ACC112 (cell line): Measurements from ENCODE around the gene MYO7A.
A peak's percentile ranks its signal among the peaks of the same experiment; 100 is the strongest.

Experiments used
- H2AFZ ChIP-seq: fragments of 200-600 bp; sonication (generic); one replicate; pipeline ENCODE4 v1.6.0; 2017; ENCODE audit warnings: antibody characterized with exemption, low read length; ENCODE audit not compliant: unreplicated experiment
- H3K27ac ChIP-seq: fragments of 200-600 bp; sonication (generic); 2 replicates; pipeline ENCODE4 v1.5.1; 2014; ENCODE audit warnings: low read depth, mild to moderate bottlenecking, antibody characterized with exemption, low read length, moderate library complexity
- H3K27me3 ChIP-seq: fragments of 200-600 bp; sonication (generic); 2 replicates; pipeline ENCODE4 v1.6.1; 2014; ENCODE audit warnings: mild to moderate bottlenecking, antibody characterized with exemption, low read length, moderate library complexity, mixed read lengths; ENCODE audit not compliant: insufficient read depth
- H3K36me3 ChIP-seq: fragments of 200-600 bp; sonication (generic); 2 replicates; pipeline ENCODE4 v1.6.1; 2016; ENCODE audit warnings: mild to moderate bottlenecking, antibody characterized with exemption, low read length, moderate library complexity, mixed read lengths; ENCODE audit not compliant: insufficient read depth
- H3K4me1 ChIP-seq: fragments of 200-600 bp; sonication (generic); one replicate; pipeline ENCODE4 v1.6.1; 2016; ENCODE audit warnings: low read length, mixed read lengths; ENCODE audit not compliant: insufficient read depth, unreplicated experiment, control insufficient read depth
- H3K4me3 ChIP-seq: fragments of 200-600 bp; sonication (generic); 2 replicates; pipeline ENCODE4 v1.5.1; 2014; ENCODE audit warnings: mild to moderate bottlenecking, low read depth, low read length
- H3K79me2 ChIP-seq: fragments of 200-600 bp; sonication (generic); one replicate; pipeline ENCODE4 v1.6.0; 2016; ENCODE audit warnings: low read length; ENCODE audit not compliant: control insufficient read depth, unreplicated experiment, insufficient read depth

MYO7A gene

GRCh38 chr11:77127920-77128691 is at the start of gene MYO7A:
TSS of gene MYO7A (plus strand) at chr11:77128246. CDS start at chr11:77130635, 2,389 bp downstream.
- Histone ChIP-seq H3K4me1 (peaks cover 3% of the 10 kb centered on the region), H3K4me3 (peak within 1 kb of the TSS; percentile 72), H3K27ac (no peak within 1 kb of the TSS)

GRCh38 chr11:77079666-77080065 is 48.4 kb upstream of the MYO7A start:
- H3K4me1 ChIP-seq = peaks cover 31% of the 10 kb centered on the region
- H3K27me3 ChIP-seq = no peaks in the 10 kb centered on the region
- no peak overlapping the region for H3K4me3 ChIP-seq
- H2AFZ ChIP-seq = no peak overlapping the region
- H3K36me3 ChIP-seq = no peaks in the 10 kb centered on the region
- peaks cover 33% of the 10 kb centered on the region for H3K79me2 ChIP-seq
- no peak overlapping the region for H3K27ac ChIP-seq

More at GRCh38 chr11:77127920-77128691, at the start of gene MYO7A:
- no peaks in the 10 kb centered on the region for H3K27me3 ChIP-seq
- peak within 1 kb of the TSS; percentile 57 for H2AFZ ChIP-seq
- H3K36me3 ChIP-seq = no peaks in the 10 kb centered on the region
- no peaks in the 10 kb centered on the region for H3K79me2 ChIP-seq

GRCh38 chr11:77080643-77081210 is 47.3 kb upstream of the MYO7A start:
- H2AFZ ChIP-seq = no peak overlapping the region
- H3K36me3 ChIP-seq = no peaks in the 10 kb centered on the region
- H3K79me2 ChIP-seq = peaks cover 27% of the 10 kb centered on the region
- H3K27me3 ChIP-seq = no peaks in the 10 kb centered on the region
- H3K4me3 ChIP-seq = no peak overlapping the region
- H3K4me1 ChIP-seq = peaks cover 24% of the 10 kb centered on the region
- no peak overlapping the region for H3K27ac ChIP-seq

- peaks cover 24% of the 10 kb centered on the region for H3K4me1 ChIP-seq
- no peak overlapping the region for H3K27ac ChIP-seq
- no peaks in the 10 kb centered on the region for H3K27me3 ChIP-seq
- H3K79me2 ChIP-seq = peaks cover 25% of the 10 kb centered on the region
- no peak overlapping the region for H2AFZ ChIP-seq
- H3K4me3 ChIP-seq = no peak overlapping the region
- H3K36me3 ChIP-seq = no peaks in the 10 kb centered on the region
Observed at GRCh38 chr11:77081381-77081851, 46.6 kb upstream of the MYO7A start.

GRCh38 chr11:77081976-77082836 is 45.8 kb upstream of the MYO7A start:
- H3K27me3 ChIP-seq = no peaks in the 10 kb centered on the region
- H3K4me1 ChIP-seq = peaks cover 24% of the 10 kb centered on the region
- H2AFZ ChIP-seq = no peak overlapping the region

GRCh38 chr11:77082838-77083565 is 45.0 kb upstream of the MYO7A start:
- Histone ChIP-seq H3K79me2 (peaks cover 19% of the 10 kb centered on the region), H3K27me3 (no peaks in the 10 kb centered on the region), H3K36me3 (no peaks in the 10 kb centered on the region), H3K4me3 (no peak overlapping the region), H3K27ac (peak overlapping the region; percentile 28; the same call in 1 of the 2 replicates), H3K4me1 (peaks cover 24% of the 10 kb centered on the region), H2AFZ (no peak overlapping the region)

More at GRCh38 chr11:77081976-77082836, 45.8 kb upstream of the MYO7A start:
- Histone ChIP-seq H3K79me2 (peaks cover 23% of the 10 kb centered on the region), H3K27ac (peak overlapping the region; percentile 28; the same call in 1 of the 2 replicates), H3K4me3 (no peak overlapping the region), H3K36me3 (no peaks in the 10 kb centered on the region)

GRCh38 chr11:77083566-77084245 is 44.3 kb upstream of the MYO7A start:
- Histone ChIP-seq H3K79me2 (peaks cover 19% of the 10 kb centered on the region), H3K4me1 (peaks cover 24% of the 10 kb centered on the region), H3K4me3 (no peak overlapping the region), H2AFZ (no peak overlapping the region), H3K36me3 (no peaks in the 10 kb centered on the region), H3K27me3 (no peaks in the 10 kb centered on the region), H3K27ac (no peak overlapping the region)

- Histone ChIP-seq H3K4me1 (peaks cover 24% of the 10 kb centered on the region), H3K4me3 (no peak overlapping the region), H2AFZ (no peak overlapping the region), H3K27me3 (no peaks in the 10 kb centered on the region), H3K79me2 (peaks cover 18% of the 10 kb centered on the region), H3K36me3 (no peaks in the 10 kb centered on the region), H3K27ac (no peak overlapping the region)
Observed at GRCh38 chr11:77084581-77085191, 43.4 kb upstream of the MYO7A start.

- Histone ChIP-seq H3K27me3 (no peaks in the 10 kb centered on the region), H3K4me3 (no peak overlapping the region), H3K4me1 (peaks cover 20% of the 10 kb centered on the region), H3K79me2 (peaks cover 8% of the 10 kb centered on the region), H2AFZ (no peak overlapping the region), H3K36me3 (no peaks in the 10 kb centered on the region), H3K27ac (no peak overlapping the region)
Observed at GRCh38 chr11:77085652-77086051, 42.4 kb upstream of the MYO7A start.
